ENCODE results near the gene ZFR.
"Not testable (repeated sequence)": the region's sequence is repeated elsewhere in the genome, so short reads cannot be mapped to it uniquely, and the experiment has no call there.

The ZFR gene

DNA sequence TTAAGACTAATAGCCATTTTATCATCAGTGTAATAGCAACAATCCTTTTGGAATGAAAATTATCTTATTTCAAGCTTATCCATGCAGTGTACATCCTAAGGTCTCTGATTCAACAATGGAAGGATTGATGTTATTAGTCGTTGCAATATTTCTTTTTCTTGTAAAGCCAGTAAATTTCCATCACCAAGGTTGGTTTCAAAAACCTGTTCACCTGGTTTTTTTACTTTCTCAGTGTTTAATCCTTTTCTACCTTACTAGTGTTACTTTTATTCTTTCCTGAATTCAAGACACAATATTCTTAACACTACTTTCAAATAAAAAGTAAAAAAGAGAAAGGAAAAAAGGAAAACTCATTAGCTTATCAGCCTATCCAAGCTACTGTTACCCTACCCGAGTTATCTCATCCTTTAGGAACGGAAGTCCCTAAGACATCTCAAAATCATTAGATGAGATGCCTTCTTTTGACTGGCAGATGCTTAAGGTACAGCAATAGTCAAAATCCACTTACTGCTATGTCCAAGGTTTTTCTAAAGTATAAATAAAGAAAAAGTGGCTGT, 5.4 kb downstream of the ZFR start:
- H3K27ac ChIP-seq (ENCODE audit: low read depth, low read length): no peak overlapping the region
- no peaks in the 10 kb centered on the region for H3K9me3 ChIP-seq (ENCODE audit: control insufficient read depth in 5 of 5, low read length in 5 of 5)
- H3K9ac ChIP-seq (ENCODE audit: low read length in 5 of 5): no peak overlapping the region
- H3K4me3 ChIP-seq (ENCODE audit: low read depth in 1 of 5, low read length in 5 of 5): no peak overlapping the region
- H3K4me1 ChIP-seq (ENCODE audit: control insufficient read depth in 5 of 5, insufficient read depth in 5 of 5, low read length in 5 of 5): peaks cover 0 to 30% (median 24%) of the 10 kb centered on the region in 5 donors
- peaks cover 0 to 2% (median 0%) of the 10 kb centered on the region in 5 donors for H3K36me3 ChIP-seq (ENCODE audit: control insufficient read depth in 5 of 5, insufficient read depth in 5 of 5, low read length in 5 of 5)
- H3K27me3 ChIP-seq (ENCODE audit: control insufficient read depth in 5 of 5, insufficient read depth in 4 of 5, low read length in 5 of 5): no peaks in the 10 kb centered on the region

DNA sequence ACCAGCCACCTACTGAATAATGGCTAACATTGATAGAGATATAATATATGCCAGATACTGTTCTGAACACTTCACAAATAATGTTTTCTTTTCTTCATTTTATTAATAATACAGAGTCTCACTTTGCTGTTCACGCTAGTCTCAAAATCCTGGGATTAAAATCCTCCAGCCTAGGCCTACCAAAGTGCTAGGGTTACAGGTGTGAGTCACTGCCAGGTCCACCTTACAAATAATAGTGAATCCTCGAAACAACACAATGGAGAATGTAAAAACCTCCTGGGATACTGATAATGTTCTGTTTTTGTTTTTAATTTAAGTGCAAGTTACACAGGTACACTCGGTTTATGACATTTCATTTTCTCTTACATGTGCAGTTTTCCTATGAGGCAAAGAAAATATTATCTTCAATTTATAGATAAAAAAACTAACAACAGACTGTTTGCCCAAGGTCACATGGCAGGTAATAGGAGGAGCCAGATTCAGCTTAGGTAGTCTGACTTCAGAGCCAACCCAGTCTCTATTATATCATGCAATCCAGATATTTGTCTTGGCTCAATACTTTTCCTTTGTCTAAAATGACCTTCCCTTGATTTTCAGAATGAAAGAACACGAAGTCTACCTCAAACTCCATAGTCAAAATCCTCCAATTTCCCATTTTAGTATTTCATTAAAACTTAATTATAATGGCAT, 7.8 kb downstream of the ZFR start:
- peaks cover 0 to 19% (median 12%) of the 10 kb centered on the region in 5 donors for H3K4me1 ChIP-seq (ENCODE audit: control insufficient read depth in 5 of 5, insufficient read depth in 5 of 5, low read length in 5 of 5)
- no peak overlapping the region for H3K27ac ChIP-seq (ENCODE audit: low read depth, low read length)
- H3K9me3 ChIP-seq (ENCODE audit: control insufficient read depth in 5 of 5, low read length in 5 of 5): no peaks in the 10 kb centered on the region
- no peak overlapping the region for H3K9ac ChIP-seq (ENCODE audit: low read length in 5 of 5)
- no peak overlapping the region for H3K4me3 ChIP-seq (ENCODE audit: low read depth in 1 of 5, low read length in 5 of 5)
- peaks cover 0 to 2% (median 0%) of the 10 kb centered on the region in 5 donors for H3K36me3 ChIP-seq (ENCODE audit: control insufficient read depth in 5 of 5, insufficient read depth in 5 of 5, low read length in 5 of 5)
- H3K27me3 ChIP-seq (ENCODE audit: control insufficient read depth in 5 of 5, insufficient read depth in 4 of 5, low read length in 5 of 5): no peaks in the 10 kb centered on the region

DNA sequence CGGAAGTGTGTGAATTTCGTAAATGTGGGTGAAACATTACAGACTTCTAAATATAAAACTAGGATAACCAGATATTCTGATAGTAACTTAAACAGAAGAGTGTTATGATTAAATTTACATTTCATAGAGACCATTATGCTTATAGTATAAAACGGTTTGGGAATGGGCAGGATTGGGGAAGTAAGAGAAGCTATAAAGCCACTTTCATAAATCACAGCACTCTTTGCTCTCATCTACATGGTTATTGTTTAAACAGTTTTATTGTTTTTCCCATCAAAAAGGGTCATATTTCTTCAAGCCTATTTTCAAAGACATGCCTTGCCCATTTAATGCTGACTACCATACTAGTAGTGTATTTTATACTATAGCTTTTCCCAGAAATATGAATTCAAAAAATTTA, 9.2 kb downstream of the ZFR start:
- Histone ChIP-seq H3K4me1 (ENCODE audit: control insufficient read depth in 5 of 5, insufficient read depth in 5 of 5, low read length in 5 of 5) (peaks cover 0 to 19% (median 12%) of the 10 kb centered on the region in 5 donors), H3K9ac (ENCODE audit: low read length in 5 of 5) (no peak overlapping the region), H3K27me3 (ENCODE audit: control insufficient read depth in 5 of 5, insufficient read depth in 4 of 5, low read length in 5 of 5) (no peaks in the 10 kb centered on the region), H3K36me3 (ENCODE audit: control insufficient read depth in 5 of 5, insufficient read depth in 5 of 5, low read length in 5 of 5) (no peaks in the 10 kb centered on the region), H3K9me3 (ENCODE audit: control insufficient read depth in 5 of 5, low read length in 5 of 5) (no peaks in the 10 kb centered on the region), H3K27ac (ENCODE audit: low read depth, low read length) (no peak overlapping the region), H3K4me3 (ENCODE audit: low read depth in 1 of 5, low read length in 5 of 5) (no peak overlapping the region)

DNA sequence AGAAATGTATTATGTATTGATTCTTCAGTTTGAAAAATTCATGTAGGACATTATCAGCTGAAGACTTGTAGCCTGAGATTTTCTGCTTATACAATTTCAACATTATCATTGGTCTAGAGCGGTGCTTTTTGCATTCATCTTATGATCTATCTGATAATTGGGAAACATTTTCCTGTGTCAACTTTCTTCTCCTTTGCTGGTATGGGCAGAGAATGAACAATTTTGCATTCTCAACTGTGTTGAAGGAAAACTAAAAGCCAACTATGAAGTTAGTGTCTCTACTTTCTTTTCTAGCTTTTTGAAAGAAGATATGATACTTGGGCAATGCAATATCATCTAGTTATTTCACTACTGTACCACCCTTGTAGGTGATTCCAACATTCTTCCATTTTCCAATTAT, 10.3 kb downstream of the ZFR start:
- Histone ChIP-seq H3K27me3 (ENCODE audit: control insufficient read depth in 5 of 5, insufficient read depth in 4 of 5, low read length in 5 of 5) (no peaks in the 10 kb centered on the region), H3K36me3 (ENCODE audit: control insufficient read depth in 5 of 5, insufficient read depth in 5 of 5, low read length in 5 of 5) (no peaks in the 10 kb centered on the region), H3K4me3 (ENCODE audit: low read depth in 1 of 5, low read length in 5 of 5) (no peak overlapping the region), H3K9me3 (ENCODE audit: control insufficient read depth in 5 of 5, low read length in 5 of 5) (no peaks in the 10 kb centered on the region), H3K27ac (ENCODE audit: low read depth, low read length) (no peak overlapping the region), H3K4me1 (ENCODE audit: control insufficient read depth in 5 of 5, insufficient read depth in 5 of 5, low read length in 5 of 5) (peaks cover 0 to 18% (median 12%) of the 10 kb centered on the region in 5 donors), H3K9ac (ENCODE audit: low read length in 5 of 5) (no peak overlapping the region)

DNA sequence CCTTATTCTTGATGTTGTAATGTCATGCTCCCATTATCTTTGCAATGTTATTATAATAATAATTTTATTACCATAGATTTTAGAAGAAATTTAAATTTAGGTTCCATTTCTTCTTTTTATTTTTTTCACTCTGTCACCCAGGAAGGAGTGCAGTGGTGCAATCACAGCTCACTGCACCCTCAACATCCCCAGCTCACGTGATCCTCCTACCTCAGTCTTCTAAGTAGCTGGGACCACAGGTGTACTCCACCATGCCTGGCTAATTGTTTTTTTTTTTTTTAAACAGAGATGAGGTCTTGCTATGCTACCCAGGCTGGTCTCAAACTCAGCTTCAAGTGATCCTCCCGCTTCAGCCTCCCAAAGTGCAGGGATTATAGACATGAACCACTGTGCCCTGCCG, 11.9 kb downstream of the ZFR start:
- H3K9ac ChIP-seq (ENCODE audit: low read length in 5 of 5): no peak overlapping the region
- no peak overlapping the region for H3K27ac ChIP-seq (ENCODE audit: low read depth, low read length)
- no peaks in the 10 kb centered on the region for H3K9me3 ChIP-seq (ENCODE audit: control insufficient read depth in 5 of 5, low read length in 5 of 5)
- no peaks in the 10 kb centered on the region for H3K27me3 ChIP-seq (ENCODE audit: control insufficient read depth in 5 of 5, insufficient read depth in 4 of 5, low read length in 5 of 5)
- H3K36me3 ChIP-seq (ENCODE audit: control insufficient read depth in 5 of 5, insufficient read depth in 5 of 5, low read length in 5 of 5): peaks cover 0 to 5% (median 4%) of the 10 kb centered on the region in 5 donors
- H3K4me3 ChIP-seq (ENCODE audit: low read depth in 1 of 5, low read length in 5 of 5): no peak overlapping the region
- peaks cover 0 to 18% (median 10%) of the 10 kb centered on the region in 5 donors for H3K4me1 ChIP-seq (ENCODE audit: control insufficient read depth in 5 of 5, insufficient read depth in 5 of 5, low read length in 5 of 5)

DNA sequence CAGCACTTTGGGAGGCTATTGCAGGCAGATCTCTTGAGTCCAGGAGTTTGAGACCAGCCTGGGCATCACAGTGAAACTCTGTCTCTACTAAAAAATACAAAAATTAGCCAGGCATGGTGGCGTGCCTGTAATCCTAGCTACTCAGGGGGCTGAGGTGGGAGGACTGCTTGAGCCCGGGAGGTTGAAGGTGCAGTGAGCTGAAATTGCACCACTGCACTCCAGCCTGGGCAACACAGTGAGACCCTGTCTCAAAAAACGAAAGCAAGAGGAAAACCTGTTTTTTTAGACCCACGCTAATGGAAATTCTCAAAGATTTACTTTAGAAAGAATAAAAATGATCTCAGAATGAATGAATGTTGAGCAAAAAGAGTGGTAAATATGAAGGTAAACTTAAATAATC, 13.7 kb downstream of the ZFR start:
- H3K36me3 ChIP-seq (ENCODE audit: control insufficient read depth in 5 of 5, insufficient read depth in 5 of 5, low read length in 5 of 5); H3K27ac ChIP-seq (ENCODE audit: low read depth, low read length); H3K27me3 ChIP-seq (ENCODE audit: control insufficient read depth in 5 of 5, insufficient read depth in 4 of 5, low read length in 5 of 5); H3K4me3 ChIP-seq (ENCODE audit: low read depth in 1 of 5, low read length in 5 of 5); H3K9ac ChIP-seq (ENCODE audit: low read length in 5 of 5): not testable (repeated sequence)
- H3K4me1 ChIP-seq (ENCODE audit: control insufficient read depth in 5 of 5, insufficient read depth in 5 of 5, low read length in 5 of 5): peaks cover 0 to 21% (median 10%) of the 10 kb centered on the region in 5 donors
- H3K9me3 ChIP-seq (ENCODE audit: control insufficient read depth in 5 of 5, low read length in 5 of 5): peaks cover 0 to 10% (median 4%) of the 10 kb centered on the region in 5 donors

DNA sequence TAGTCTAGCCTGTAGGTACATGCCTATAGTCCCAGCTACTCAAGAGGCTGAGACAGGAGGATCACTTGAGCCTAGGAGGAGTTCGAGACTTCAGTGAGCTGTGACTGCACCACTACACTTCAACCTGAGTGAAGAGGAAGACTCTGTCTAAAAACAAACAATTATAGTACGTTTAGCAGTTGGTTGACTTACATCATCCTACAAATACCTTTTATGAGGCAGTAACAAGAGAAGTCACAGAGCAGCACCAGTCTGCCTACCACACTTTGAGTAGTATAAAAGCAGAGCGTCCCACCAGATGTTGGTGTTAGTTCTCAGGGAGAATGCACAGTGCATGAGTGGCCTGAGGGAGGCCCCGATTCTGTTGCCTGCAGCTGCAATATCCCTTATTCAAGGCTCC, 16.1 kb downstream of the ZFR start:
- no peak overlapping the region for H3K27ac ChIP-seq (ENCODE audit: low read depth, low read length)
- no peak overlapping the region for H3K9ac ChIP-seq (ENCODE audit: low read length in 5 of 5)
- H3K27me3 ChIP-seq (ENCODE audit: control insufficient read depth in 5 of 5, insufficient read depth in 4 of 5, low read length in 5 of 5): no peaks in the 10 kb centered on the region
- peaks cover 0 to 10% (median 4%) of the 10 kb centered on the region in 5 donors for H3K9me3 ChIP-seq (ENCODE audit: control insufficient read depth in 5 of 5, low read length in 5 of 5)
- H3K4me1 ChIP-seq (ENCODE audit: control insufficient read depth in 5 of 5, insufficient read depth in 5 of 5, low read length in 5 of 5): peaks cover 0 to 10% (median 0%) of the 10 kb centered on the region in 5 donors
- H3K36me3 ChIP-seq (ENCODE audit: control insufficient read depth in 5 of 5, insufficient read depth in 5 of 5, low read length in 5 of 5): peaks cover 0 to 10% (median 4%) of the 10 kb centered on the region in 5 donors
- no peak overlapping the region for H3K4me3 ChIP-seq (ENCODE audit: low read depth in 1 of 5, low read length in 5 of 5)

DNA sequence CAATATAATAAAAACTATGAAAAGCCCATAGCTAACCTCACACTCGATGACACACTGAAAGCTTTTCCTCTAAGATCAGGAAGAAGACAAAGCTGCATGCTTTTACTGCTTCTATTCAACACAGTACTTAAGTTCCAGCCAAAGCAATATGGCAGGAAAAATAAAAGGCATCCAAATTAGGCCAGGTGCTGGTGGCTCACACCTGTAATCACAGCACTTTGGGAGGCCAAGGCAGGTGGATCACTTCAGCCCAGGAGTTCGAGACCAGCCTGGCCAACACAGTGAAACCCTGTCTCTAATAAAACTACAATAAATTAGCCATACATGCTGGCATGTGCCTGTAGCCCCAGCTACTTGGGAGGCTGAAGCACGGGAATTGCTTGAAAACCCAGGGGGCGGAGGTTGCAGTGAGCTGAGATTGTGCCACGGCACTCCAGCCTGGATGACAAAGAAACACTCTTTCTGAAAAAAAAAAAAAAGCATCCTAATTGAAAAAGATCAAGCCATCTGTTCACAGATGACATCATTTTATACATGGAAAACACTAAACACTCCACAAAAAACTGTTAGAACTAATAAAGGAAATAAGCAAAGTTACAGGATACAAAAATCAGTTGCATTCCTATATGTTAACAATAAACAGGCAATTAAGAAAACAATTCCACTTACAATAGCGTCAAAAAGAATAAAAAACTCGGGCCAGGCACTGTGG, 17.9 kb downstream of the ZFR start:
- no peak overlapping the region for H3K4me3 ChIP-seq (ENCODE audit: low read depth in 1 of 5, low read length in 5 of 5)
- no peak overlapping the region for H3K27ac ChIP-seq (ENCODE audit: low read depth, low read length)
- H3K9ac ChIP-seq (ENCODE audit: low read length in 5 of 5): no peak overlapping the region
- H3K9me3 ChIP-seq (ENCODE audit: control insufficient read depth in 5 of 5, low read length in 5 of 5): peaks cover 0 to 10% (median 4%) of the 10 kb centered on the region in 5 donors
- no peaks in the 10 kb centered on the region for H3K27me3 ChIP-seq (ENCODE audit: control insufficient read depth in 5 of 5, insufficient read depth in 4 of 5, low read length in 5 of 5)
- H3K4me1 ChIP-seq (ENCODE audit: control insufficient read depth in 5 of 5, insufficient read depth in 5 of 5, low read length in 5 of 5): peaks cover 0 to 15% (median 4%) of the 10 kb centered on the region in 5 donors
- peaks cover 0 to 10% (median 4%) of the 10 kb centered on the region in 5 donors for H3K36me3 ChIP-seq (ENCODE audit: control insufficient read depth in 5 of 5, insufficient read depth in 5 of 5, low read length in 5 of 5)

DNA sequence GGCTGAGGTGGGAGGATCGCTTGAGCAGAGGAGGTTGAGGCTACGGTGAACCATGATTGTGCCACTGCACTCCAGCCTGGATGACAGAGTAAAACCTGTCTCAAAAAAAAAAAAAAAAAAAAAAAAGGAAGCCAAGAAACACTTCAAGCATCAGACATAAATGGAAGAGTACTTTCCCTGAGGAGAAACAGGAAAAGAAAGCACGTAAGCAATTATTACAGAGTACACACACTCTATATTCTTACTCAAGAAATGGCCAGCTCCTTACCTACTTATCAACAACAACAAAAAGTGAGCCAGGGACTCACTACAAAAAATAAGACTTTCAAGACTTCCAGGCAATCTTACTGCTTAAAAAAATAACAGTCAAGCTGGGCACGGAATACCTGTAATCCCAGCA, 21.8 kb downstream of the ZFR start:
- Histone ChIP-seq H3K4me3 (ENCODE audit: low read depth in 1 of 5, low read length in 5 of 5) (no peak overlapping the region), H3K27ac (ENCODE audit: low read depth, low read length) (no peak overlapping the region), H3K27me3 (ENCODE audit: control insufficient read depth in 5 of 5, insufficient read depth in 4 of 5, low read length in 5 of 5) (no peaks in the 10 kb centered on the region), H3K4me1 (ENCODE audit: control insufficient read depth in 5 of 5, insufficient read depth in 5 of 5, low read length in 5 of 5) (peaks cover 0 to 28% (median 9%) of the 10 kb centered on the region in 5 donors), H3K9ac (ENCODE audit: low read length in 5 of 5) (no peak overlapping the region), H3K9me3 (ENCODE audit: control insufficient read depth in 5 of 5, low read length in 5 of 5) (peaks cover 0 to 10% (median 4%) of the 10 kb centered on the region in 5 donors), H3K36me3 (ENCODE audit: control insufficient read depth in 5 of 5, insufficient read depth in 5 of 5, low read length in 5 of 5) (peaks cover 4 to 11% (median 6%) of the 10 kb centered on the region in 5 donors)

DNA sequence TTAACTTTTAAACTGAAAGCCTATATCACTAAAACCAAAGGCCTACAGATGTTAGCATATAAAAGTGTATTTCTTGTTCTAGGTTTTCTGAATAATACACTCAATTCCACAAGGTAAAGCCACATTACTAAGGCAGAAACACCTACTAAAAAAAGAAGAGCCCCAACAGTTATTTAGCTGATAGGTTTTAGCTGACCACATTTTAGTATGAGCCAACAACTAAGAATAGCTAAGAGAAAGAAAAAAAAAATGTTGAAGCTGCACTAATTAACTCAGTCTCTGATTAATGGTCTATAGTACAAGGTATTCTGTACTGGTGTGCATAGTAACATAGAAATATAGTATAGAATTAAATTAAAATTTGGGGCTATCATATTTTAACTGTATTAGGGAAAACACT, 23.5 kb downstream of the ZFR start:
- Histone ChIP-seq H3K27ac (ENCODE audit: low read depth, low read length) (no peak overlapping the region), H3K36me3 (ENCODE audit: control insufficient read depth in 5 of 5, insufficient read depth in 5 of 5, low read length in 5 of 5) (peaks cover 9 to 18% (median 12%) of the 10 kb centered on the region in 5 donors), H3K27me3 (ENCODE audit: control insufficient read depth in 5 of 5, insufficient read depth in 4 of 5, low read length in 5 of 5) (no peaks in the 10 kb centered on the region), H3K4me1 (ENCODE audit: control insufficient read depth in 5 of 5, insufficient read depth in 5 of 5, low read length in 5 of 5) (peaks cover 0 to 22% (median 9%) of the 10 kb centered on the region in 5 donors), H3K4me3 (ENCODE audit: low read depth in 1 of 5, low read length in 5 of 5) (no peak overlapping the region), H3K9me3 (ENCODE audit: control insufficient read depth in 5 of 5, low read length in 5 of 5) (peaks cover 0 to under 1% (median 0%) of the 10 kb centered on the region in 5 donors), H3K9ac (ENCODE audit: low read length in 5 of 5) (peak overlapping the region in 1 of 5 donors; percentile 16)
